Hematopoietic multipotent progenitor cell treated with erythropoietin and hydrocortisone succinate and interleukin-3 and kit ligand, for 8 days (in vitro differentiated cells): ENCODE measurements around the gene FAM170B.

ENCODE experiments used
- DNase-seq: peaks from one replicate; pipeline ENCODE4 v3.0.0-alpha.2; 2015

The FAM170B gene

DNA sequence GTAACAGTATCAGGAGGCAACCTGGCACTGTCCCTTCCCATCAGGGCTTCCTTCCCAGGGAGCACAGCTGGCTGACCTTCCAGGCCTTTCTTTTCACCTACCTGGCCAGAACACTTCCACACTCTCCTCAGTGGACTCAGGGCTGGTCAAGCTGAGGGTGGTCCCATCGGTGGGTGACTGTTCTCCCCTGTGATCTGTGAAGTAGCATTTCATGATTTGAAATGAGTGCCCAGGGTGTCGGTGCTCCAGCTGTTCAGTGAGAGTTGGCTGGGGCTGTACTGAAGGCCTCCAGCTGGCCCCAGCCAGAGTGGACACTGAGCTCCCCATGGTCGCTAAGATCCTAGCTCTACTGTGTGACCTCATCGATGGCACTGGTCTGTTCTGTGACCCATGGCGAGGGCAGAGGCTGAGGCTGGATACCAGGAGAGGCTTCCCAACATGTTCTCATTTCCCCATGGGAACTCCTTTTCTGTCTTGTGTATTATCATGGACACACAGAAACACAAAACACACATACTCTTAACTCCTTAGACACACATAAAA lies at the start of gene FAM170B:
Gene FAM170B (minus strand): TSS at position 316 of the 543 bp plus-strand sequence. CDS start 103 bp downstream, at position 213.
- no peak for DNase-seq

DNA sequence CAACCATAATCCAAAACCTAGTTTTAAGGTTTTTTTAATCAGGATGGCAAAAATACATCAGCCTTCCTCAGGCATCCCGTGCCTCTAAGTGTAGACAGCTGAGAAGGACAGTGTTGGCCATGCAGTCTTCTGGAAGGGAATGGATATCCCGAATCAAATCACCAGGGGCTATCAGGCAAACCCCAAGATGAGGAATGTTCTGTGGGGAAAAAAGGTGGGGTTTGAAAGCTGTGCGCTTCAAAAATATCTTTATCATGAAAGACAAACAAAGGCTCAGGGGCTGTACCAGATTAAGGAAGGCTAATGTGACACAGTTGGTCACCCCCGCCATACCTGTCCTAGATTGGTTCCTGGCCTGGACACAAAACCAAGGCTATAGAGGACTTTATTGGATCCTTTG lies 49.0 kb upstream of the FAM170B start:
- DNase-seq = no peak

DNA sequence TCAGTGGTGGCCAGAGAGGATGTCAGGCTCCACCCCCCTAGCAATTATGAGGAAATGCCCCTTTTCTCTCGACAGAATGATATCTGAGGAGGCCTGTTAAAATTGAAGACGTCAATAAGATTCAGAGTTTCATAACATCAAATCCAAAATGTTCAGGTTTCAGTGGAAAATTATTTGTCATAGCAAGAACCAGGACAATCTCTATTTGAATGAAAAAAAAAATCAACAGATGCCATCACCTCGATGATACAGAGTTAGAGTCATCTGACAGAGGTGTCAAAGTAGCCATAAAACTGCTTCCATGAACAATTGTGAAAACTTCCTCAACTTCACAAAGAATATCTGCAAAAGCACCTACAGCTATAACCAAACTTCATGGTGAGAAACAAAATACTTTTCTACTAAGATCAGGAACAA lies 46.6 kb upstream of the FAM170B start:
- no peak for DNase-seq

DNA sequence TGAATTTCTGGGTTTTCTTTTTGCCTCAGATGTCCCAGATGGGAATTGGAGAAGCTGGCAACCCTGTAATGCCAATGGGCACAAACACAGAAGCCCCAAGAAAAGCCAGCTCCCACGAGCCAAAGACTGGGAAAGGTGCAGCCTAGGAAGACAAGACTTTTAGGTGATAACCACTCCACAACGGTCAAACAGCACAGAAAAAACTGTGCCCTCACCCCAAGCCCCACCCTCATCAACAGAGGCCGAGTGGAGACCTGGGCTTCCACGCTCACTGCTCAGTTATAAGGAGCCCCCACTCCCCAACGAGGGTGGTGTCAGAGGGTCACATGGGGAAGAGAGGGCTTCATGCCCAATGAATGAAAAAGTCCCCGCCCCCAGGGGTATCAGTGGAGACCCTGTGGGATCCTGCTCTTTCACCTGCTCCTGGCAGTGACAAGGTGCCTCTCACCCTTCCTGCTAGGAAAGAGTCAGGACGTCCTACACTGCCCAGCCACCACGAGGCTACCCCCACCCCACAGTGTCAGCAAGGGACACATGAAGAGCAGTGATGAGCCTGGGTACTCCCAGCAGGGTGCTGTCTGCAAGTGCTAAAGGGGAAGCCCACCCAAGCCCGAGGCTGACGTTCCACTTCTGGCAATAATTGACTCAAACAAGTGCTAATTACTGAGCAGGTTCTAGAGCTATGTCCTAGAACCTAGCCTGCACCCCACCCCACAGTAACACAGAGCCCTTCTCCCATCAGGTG lies 46.0 kb upstream of the FAM170B start:
- DNase-seq = no peak

DNA sequence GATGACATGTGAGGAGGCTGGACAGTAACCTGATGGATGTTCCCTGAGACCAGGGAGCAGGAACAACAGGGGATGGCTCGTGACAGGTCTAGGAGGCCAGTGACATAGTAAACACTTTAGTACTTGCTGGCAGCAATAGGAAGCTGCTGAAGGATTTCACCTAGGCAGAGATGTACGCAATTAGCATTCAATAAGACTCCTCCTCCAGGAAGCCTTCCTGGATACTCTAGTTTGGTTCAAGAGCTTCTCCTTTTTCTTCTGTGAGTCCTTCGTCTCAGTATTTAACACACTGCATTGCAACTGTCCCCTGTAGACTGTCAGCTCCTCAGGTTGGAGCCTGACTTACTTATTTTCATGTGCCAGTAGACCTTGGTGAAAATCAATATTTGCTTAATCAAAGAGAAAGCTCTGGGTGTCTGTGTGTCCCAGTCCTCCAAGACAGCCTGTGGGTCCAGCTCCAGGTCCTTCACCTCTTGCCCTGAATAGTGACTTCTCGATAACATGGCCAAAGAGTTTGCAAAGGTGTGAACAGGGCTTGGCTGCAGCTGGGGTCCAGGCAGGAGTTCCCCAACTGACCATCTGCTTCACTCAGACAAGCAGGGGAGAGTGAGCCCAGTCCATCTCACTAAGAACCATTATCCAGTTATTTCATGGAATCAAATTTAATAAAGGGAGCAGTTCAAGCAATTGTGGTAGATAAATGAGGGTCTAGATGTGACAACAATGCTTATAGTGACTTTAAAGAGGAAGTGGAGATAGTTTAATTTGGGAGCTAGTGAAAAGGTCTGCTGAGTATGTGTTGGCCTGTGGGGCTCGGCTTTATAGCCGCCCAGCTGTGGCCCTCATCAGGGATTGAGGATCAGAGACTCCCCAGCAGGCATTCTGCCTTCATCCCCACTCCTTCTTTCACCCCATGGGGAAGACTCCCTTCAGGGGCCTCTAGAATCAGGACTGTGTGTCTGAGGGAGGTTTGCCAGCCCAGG lies 45.0 kb upstream of the FAM170B start:
- DNase-seq = no peak

DNA sequence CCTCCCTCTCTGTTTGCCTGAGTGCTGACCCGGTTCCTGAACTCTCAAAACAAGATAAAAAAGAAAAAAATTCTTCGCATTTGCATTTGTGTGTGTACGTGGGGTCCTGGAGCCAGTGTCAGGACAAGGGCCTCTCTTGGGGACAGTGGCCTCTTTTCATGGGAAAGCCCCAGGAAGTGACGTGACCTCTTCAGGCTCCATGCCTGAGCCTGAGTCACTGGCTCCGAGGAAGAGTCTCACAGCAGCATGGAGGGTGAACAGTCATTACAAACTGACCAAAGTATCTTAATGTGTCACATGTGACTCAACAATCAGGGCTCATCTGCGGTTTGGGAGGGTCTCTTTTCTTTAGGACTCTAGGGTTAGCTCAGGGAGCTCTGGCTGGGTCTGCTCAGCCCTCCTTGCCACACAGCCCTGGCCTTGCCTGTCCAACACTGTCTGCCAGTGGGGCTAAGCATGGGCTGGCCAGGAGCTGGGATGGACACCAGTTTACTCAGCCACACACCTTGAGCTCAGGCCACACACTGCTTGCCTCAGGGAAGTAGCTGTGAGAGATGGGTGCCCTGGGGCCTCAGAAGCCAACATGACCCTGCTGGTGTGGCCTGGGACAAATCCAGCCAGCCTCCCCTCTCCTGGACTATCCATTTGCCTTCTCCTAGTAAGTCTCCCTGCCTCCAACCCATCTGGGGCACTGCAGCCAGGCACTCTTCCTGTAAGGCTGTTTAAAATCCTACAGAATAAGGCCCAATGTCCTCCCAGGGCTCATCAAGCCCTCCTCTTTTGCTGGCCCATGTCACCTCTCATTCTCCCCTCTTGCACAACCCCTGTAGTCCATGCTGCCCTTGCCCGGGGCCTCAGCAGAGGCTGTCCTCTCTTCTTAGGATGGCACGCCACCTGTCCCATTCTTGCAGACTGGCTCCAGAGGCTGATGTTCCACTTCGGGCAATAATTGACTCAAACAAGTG lies 43.9 kb upstream of the FAM170B start:
- DNase-seq = no peak

DNA sequence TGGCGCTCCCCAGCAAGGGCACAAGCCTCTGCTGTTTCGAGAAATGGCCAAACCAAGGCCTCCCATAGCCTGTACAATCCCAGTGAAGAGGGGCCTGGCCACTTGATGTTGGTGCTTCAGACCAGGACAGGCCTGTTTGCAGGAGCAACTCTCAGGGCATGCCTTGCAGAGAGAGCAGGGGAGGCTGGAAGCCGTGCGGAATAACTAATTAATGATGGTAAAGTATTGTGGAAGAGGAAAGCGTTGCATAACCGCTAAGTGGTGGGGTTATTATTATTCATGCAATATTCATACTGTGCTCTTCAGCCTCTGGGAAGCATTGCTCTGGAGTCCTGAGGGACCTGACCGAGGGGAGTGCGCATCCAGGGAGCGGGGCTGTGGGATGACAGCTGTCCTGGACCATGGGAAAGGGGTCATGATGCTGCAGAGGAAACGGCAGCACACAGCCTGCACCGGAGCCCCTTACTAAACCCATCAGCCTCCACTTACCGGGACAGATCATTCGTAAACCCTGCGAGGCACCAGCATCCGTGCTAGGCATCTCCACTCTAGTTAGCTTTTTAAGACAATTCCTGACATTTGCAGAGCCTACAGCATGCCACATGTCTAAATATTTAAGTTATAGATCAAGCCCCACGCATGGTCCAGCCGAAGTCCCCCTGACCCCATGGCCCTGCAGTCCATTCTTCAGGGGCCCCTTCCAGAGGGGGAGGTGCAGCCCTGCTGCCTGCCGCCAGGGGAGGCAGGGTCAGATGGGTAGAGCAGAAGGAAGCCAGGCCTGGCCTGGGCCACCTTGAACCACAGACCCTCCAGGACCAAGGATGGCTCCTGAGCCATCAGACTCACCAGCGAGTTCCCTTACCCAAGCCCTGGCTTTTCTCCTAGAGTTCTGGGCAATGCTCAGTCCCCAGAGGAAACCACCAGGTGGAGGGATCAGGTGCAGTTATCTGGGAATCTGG lies 42.8 kb upstream of the FAM170B start:
- DNase-seq = no peak

DNA sequence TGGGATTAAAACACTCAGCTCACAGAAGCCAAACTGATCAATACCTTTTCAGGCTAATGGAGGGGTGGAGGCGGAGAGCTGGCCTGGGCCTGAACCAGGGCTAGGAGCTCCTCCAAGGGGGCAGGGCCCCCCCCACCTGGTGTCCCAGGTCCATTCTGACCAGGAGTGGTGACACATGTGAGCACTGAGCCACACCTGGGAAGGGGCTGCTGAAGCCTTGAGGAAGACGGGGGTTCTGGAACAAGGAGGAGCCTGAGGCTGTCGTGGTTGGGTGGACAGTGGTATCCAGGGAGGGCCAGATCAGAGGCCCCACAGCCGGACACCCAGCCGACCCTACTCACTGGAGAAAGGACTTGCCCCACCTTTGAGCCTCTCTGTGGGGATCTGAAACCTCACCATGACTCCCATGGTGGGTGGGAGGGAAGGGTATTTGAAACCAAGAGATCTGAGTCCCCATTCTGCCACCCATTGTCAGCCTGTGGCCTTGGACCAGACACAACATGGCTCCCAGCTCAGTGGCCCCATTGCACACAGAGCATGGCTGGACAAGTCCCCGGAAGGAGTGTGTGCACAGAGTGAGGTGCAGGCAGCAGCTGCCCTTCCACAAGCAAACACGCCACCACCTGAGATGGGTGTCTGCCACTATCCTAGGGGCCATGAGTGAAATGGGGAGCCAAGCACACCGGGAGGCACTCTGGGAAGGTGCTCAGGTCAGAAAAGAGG lies 41.9 kb upstream of the FAM170B start:
- no peak for DNase-seq

DNA sequence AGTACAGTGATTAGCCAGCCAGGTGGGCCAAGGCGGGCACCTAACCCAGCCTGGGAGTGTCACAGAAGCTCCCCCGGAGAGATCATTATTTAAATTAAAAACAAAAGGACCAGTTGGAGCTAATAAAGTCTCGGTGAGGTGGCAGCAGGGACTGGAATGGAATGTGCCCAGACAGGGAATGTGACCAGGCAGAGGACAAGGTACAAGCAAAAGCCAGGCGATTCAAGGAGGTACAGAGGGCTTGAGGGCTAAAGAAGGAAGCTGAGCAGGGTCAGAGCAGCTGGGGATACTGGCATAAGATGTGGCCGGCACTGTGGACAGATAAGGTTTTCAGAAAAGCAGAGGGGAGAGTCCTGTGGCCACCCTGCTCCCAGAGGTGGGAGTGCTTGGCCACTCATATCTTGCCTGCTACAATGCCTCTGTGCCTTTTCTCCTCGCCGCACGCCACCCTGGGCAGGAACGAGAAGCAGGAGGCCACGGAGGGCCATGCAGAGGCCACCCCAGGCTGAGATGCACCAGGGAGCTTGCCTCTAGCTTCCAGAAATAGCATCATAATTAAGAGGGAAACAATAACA lies 41.2 kb upstream of the FAM170B start:
- DNase-seq = no peak

DNA sequence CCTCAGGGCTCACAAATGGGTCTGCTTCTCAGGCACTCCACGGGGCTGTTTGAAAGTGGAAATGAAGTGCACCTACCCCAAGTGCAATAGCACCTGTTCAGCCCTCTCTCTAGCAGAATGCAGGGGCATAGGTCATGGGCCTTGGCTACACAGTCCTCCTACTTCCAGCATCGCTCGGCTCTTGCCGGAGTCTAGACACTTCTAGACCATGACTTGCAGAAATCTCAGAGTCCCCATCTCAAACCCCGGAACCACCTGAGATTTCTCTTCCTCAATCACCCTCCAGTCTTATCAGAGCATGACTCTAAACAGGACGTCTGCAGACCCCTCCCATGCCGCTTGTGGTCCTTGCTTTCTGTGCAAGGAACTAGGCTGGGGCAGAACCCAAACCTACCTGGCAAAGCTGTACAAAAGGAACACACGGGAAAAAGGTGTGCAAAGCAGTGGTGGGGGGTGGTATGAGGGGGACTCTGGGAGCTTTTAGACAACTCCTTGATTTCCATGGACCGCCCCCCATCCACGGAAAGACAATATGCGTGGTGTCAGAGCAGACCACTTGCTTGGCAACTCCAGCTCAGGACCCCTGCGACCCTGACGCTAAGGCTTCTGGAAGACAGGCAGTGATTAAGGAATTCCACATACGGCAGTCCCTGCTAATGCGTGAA lies 40.6 kb upstream of the FAM170B start:
- DNase-seq = no peak

DNA sequence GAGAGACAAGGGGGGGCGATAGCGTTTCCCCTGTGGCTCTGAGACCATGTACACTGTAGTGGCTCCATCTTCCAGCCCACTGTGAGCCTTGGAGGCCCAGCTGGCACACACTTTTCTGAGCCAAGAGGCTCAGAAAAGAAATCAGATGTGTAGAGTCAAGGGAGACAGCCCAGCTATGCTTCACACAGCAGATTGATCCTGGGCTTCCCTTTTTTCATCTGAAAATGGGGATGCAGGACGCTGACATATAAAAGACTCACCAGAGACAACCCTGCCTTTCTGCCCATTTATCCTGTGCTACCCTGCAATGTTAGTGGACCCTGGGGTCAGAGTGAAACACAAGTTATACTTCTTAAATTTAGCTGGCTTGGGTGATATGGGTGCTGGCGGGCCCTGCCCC lies 40.0 kb upstream of the FAM170B start:
- DNase-seq = no peak

DNA sequence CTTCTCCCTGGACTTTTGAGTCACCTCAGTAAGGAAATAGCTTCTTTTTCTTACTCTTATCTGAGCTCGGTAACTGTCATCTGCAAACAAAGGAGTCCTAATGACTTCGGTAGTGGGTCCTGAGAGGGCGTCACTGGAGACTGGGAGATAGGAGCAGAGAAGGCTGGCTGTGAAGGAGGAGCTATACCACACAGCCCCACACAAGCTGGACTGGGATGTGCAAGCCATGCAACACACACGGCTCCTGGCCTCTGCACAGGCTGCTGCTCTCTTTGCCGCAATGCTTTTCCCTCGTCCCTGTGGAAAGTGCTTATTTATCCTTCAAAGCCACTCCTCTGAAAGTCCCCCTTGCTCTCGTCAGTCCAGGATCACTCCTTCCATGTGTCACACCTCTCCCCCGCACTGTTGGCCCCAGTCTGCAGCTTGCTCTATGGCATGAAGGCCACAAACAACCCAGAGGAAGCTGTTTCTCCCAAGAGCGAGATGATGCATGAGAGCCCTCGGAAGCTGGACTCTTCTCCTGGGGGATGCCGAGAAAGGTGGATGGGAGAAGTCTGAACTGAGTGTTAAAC lies 39.5 kb upstream of the FAM170B start:
- DNase-seq = no peak

DNA sequence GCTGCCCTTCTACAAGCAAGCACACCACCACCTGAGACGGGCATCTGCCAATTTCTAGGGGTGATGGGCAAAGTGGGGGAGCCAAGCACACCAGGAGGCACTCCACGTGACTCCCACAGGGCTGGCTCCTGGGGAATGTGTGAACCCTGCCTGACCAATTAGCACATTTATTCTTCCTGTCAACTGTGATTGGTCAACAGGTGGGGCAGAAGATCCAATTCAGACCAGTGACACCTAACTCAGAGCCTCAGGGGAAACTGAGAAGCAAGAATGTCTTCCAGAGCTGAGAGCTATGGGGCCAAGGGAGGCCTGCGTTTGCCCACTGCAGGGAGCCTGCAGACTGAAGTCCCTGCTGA lies 38.9 kb upstream of the FAM170B start:
- no peak for DNase-seq

DNA sequence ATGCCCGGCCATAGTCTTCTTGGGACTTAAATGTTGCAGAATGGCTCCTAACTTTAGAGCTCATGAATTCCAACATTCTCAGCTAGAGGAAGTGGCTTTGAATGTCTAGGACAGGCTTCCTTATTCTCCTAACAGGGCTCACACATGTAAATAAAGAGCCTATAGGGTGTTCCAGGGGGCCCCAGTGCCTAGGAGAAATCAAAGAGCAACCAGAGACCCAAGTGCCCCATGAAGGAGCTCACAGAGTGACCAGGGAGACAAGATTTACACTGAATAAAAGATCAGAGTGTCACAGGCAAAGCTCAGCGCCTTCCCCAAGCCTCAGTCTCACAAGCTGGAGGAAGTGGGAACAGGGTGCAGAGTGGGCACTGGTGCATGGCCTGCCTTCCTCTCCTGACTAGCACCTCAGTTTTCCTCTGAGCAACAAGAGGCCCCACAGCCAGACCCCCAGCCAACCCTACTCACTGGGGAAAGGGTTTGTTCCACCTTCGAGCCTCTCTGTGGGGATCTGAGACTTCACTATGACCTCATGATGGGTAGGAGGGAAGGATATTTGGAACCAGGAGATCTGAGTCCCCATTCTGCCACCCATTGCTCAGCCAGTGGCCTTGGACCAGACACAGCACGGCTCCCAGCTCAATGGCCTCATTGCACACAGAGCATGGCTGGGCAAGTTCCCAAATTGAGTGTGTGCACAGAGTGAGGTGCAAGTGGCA lies 38.4 kb upstream of the FAM170B start:
- no peak for DNase-seq

DNA sequence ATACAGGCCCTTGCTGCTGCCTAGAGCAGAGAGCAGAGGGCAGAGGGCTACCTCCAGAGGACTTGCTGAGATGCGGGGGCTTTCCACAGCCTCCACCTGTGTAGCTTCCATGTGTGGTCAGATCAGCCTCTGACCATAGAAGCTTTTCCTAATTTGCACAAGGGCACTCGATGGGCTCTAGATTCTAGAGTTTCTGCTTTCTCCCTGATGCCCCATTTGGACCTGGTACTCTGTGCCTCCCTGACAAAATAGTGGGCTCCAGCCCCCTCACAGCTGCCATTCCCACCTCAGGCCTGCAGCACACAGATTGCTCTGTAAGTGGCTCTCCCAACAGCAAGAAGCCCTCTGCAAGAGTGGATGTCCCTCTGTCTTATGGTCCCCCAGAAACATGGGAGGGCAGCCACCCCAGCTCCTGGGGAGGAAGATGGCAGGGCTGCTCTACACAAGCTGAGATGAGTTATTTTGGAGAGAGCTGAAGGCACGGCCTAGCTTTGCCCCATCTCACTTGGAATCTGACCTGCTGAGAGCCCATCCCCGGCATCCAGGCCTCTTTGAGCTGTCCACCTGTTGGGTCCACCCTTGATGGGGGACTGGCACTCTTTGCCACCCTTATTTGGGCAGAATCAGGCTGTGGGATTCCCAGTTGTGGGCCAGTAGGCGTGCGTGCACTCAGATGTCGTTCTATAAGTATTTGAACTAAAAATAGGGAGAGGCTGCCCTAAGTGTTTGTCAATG lies 37.7 kb upstream of the FAM170B start:
- DNase-seq = no peak

DNA sequence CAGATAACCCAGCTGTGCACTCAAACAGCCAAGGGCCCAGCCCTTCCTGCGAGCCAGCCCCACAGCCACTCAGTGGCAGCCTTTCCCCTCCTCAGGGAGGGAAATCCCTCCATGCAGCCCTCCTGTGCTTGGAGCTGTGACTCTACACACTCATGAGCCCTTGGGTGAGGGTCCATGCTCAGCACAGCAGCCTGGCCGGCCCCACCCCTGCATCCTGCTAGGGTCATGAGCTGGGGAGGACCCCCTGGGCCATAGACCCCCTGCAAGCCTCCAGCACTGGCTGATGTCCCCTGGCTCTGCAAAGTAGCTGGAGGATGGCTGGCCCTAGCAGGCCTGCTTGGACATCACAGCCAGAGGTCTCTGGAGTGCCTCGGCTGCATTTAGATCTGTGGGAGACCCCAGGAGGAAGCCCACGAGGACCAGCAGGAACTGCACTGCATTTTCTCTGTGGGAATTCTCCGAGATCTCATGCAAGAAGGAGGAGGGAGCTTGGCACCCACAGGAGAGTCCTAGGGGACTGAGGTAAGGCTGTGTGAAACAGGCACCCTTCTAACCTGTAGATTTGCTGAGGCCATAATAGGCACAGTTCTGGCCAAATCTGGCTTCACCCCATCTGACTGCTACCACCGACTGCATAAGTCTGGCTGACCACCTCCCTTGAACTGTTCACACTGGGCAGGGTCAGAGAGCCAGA lies 37.0 kb upstream of the FAM170B start:
- no peak for DNase-seq

DNA sequence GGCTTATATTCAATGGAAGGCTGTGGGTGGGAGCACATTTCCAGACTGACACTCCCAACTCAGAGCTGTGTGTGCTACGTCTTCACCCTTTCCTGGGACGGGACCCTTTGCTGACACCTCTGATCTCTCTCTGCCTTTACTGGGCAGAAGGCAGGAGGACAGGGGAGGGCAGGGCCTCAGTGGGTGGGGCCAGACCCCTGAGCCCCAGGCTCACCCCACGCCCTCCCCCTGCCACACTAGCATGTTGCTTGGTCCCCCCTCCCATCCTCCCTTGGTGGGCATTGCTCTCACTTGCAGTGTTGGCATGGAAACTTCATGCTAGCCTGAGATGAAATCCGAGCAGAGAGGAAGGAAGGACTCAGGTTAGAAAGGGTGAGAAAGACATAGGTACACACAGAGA lies 36.0 kb upstream of the FAM170B start:
- no peak for DNase-seq
